GM21737 (cell line): ENCODE measurements around the gene KIF21A.
A peak's percentile ranks its signal among the peaks of the same experiment; 100 is the strongest.

ENCODE experiments used
- ATAC-seq: cut with Tn5 transposase; IDR thresholded peaks from one replicate; pipeline ENCODE4 v1.9.1; 2021; ENCODE audit warnings: mild to moderate bottlenecking, moderate library complexity; ENCODE audit not compliant: unreplicated experiment

Gene KIF21A

DNA sequence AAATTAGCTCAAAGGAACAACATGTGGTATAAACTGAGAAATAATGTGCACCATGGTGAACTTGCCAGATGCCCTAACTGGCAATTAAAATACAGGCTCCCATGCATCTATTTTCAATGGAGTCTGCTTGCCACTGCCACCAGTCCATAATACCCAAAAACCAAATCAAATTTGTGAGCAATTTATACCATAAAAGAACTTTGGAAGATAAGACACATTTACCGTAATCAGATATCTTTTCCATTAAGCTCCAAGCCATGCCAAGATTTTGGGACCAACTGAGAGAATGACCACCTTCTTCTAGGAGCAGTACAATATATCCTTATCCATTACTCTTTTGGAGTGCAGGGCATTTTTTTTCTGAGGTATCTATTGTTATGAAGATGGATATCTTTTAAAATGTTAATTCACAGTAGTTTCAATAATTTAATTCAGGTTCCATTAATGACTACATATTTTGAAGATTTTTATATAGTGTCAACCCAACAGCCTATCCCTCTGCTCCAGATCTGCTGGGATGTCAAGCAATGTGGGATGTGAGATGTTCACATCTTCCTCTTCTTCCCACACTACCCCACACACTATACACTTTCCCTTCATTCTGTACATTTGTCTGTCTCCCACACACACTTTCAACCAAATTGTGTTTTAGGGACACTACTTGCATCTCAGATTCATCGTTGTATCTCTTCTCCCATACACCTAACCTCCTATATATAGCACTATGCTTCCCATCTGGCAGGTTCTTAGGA is 53.3 kb downstream of the KIF21A start:
- ATAC-seq: no peak

DNA sequence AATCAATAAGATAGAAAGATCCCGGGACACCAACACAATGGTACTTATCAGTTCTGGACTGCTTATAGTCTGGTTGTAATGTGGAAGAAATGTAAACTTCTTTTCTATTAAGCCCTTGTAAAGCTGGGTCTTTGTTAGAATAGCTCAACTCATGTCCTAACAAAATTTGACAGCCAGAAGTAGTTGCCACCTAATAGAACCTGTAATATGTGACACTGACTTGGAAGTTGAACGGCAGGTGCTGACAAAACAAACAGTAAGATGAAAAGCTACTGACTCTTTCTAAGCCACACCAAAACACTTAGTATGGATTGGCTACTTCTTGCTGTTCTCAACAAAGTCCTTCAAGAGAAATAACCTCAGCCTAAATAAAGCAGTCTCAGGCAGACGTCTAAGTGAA is 56.6 kb downstream of the KIF21A start:
- ATAC-seq: no peak

DNA sequence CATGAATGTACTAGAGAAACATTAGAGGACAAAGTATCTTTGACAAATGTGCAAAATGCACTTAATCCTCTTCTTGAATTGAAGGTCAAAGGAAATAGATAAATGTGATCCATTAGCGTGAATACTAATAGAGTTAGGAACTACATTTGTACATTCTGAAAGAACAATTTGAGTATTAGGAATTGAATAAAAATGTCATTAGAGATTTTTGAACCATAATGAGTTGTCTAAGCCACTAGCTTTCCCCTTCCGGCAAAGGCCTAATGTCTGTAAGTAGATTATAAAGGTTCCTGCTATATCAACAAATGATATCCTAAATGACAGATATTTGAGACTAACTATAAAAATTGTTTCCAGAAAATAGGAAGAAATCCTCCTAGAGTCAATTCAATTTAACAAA is 59.8 kb downstream of the KIF21A start:
- no peak for ATAC-seq

DNA sequence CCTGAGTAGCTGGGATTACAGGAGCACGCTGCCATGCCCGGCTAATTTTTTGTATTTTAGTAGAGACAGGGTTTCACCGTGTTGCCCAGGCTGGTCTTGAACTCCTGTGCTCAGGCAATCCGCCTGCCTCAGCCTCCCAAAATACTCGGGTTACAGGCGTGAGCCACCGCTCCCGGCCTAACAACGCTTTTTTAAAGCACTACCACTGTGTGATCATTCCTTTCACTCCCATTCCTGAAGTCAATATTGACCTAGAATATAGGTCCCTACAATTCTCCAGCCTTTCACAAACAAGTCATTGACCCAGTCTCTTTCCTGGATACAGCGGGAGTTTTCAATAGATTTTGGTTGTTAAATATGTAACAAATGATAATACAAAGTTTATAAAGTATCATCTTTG is 62.8 kb downstream of the KIF21A start:
- ATAC-seq: no peak

DNA sequence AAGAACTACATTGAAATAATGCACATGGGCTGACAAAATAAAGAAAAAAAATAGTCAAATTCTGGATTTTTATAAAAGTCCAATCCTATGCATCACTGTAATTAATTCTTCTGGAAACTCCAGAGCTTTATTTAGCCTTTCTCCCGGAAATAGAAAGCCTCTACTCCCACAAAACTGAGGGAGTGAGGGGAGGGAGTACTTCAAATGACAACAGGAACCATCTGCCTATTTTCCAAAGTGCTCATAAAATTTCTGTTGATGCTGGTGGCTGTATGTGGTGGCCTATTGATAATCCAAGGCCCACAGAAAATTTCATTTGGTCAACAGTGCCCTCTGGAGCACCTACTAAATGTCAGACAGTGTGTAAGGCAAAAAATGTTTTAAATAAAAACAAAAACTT is 64.6 kb downstream of the KIF21A start:
- ATAC-seq: no peak

DNA sequence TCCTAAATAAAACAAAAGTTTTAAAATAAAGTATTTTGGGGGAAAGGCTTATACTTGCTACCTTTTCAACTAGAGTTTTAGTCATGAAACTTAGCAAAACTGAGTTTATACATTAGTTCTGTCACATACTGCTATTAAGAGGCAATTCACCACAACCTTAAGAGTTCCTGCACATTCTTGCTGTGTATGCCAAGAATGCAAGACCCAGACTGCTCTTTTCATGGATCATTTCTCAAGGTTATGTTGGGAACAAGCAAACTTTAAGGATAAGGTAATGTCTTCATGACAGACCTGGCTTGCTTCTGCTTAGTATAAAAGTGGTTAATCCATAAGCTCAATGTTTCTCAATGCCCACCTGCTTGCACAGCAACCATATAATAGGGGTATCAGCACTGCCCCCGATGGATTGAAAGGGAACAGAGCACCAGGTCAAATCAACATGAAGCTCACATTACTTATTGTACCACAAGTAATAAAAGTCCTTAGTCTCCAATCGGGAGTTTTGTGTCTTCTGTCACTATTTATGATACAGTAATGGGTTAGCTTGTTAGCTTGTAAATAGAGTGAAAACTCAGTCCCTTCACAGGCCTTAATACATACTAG is 67.6 kb downstream of the KIF21A start:
- no peak for ATAC-seq

DNA sequence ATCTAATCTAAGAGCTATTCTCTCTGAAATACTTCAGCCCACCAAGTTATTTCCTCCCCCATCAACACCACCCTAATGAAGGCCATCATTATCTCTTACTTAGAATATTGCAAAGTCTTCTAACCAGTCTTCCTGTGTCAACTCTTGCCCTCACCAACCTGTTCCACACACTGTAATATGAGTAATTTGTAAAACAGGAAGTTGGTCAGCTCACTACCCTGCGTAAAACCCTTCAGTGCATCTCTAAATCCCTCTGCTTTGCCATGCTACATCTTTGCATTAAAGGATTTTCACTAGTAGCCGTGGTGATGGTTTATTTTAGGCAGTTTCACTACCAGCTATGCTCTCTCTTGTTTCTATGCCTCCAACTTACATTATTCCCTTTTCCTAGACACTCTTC is 70.0 kb downstream of the KIF21A start:
- ATAC-seq: peak; percentile 81

DNA sequence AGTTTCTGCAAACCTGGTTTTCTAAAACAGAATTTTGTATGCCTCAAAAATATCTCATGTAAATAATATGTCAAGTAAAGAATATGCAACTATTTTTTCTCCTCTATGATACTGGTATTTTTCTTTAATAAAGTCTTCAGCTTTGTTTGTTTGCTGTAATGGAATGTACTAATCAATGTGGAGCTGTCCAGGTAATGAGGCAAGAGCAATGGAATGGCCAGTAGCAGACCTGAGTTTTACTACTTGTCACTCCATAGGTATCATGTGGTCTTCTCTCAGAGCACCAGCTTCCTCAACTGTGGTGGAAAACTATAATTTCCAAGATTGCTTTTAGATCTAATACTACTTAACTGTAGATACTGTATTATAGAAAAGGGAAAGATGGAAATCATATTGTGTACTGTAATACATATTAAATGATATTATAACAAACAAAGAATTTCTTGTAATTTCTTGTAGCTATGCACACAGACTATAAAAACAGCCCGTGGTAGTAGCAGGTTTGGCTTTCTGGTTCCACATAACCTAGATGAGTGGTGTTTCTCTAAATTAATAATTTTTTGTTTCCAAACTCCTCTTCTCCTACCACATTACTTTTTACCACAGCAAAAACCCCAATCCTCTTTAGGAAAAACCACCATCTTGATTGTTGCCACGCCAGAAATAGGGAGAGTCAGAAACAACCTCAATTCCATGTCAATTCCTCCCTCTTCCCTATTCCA is 70.6 kb downstream of the KIF21A start:
- ATAC-seq: no peak

DNA sequence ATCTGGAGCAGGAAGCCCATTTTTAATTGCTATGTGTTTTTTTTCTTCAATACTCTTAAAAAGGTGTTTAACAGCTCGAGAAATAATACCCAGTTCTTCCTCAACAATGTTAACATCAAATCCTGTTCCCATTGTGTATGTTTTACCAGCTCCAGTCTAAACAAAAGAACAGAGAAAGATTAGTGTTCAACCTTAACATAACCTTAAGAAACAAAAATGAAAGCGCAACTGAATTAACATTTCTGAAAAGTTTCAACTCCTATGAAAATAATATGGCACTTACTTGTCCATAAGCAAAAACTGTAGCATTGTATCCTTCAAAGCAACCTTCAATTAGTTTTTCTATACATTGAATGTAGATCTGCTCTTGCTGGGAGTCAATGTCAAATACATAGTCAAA is 73.2 kb downstream of the KIF21A start:
- ATAC-seq: no peak

DNA sequence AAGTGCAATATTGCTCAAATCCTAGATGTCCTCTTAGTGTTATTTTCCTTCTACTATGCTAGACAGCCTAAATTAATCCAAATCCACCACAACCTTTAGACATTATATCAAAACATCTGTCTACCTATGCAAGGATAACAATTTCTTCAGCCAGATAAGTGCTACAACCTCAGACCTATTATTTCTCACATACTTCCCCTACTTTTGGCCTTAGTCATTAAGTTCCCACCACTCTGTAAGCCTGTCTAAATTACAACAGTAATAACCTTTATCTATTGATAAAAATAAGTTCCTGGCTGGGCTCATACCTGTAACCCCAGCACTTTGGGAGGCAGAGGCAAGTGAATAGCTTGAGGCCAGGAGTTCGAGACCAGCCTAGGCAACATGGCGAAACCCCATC is 74.0 kb downstream of the KIF21A start:
- ATAC-seq: no peak

DNA sequence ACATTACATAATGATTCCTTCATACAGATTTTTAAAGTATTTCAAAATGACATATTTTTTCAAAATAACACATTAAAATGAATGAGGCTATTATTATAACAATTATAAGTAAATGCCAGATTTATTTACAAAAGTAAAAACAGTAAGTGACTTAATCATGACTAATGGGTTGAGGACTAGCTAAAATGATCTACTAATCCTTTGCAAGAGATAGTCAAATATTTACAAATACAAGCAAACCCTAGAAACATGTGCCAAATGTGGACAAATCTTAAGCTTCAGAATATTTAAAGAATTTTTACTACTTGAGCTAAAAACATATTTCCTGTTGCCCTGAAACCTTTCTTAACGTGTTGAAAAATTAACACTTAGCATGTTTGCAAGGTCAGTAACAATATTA is 74.8 kb downstream of the KIF21A start:
- ATAC-seq: no peak

DNA sequence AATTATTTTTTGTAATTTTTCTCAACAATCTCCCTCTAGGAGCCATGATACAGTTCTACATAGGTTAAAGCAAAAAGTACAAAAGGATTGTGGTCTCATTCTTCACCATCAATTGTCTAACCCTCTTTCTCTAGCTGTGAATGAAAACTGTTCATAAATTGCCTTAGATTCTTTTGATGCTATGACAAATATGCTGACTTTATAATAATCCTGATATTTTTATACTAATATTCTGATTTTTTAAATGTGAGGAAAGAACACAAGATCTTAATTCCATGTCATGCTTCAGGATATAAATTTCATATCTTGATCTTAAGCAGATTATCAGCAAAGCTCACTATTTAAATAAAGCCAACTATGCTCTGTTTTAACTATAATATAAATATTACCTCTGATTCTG is 75.4 kb downstream of the KIF21A start:
- no peak for ATAC-seq

DNA sequence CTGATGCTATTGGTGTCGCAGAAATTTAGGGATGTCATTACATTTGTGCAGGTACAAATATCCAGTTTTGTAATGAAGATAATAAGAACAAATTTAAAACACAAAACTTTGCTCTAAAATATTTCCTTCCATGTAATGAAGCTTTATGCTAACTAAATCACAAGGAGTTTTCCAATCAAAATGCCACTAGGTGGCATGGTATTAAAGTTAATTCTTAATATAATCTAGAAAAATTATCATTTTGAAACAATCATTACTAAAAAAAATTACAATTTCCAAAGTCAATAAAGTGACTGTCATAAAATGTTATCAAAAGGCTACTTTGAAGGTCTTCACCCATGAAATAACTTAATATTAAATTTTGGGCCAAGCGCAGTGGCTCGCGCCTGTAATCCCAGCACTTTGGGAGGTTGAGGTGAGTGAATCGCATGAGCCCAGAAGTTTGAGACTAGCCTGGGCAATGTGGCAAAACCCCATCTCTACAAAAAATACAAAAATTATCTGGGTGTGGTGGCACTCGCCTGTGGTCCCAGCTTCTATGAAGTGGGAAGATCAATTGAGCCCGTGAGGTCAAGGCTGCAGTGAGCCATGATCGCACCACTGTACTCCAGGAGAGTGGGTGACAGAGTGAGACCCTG is 77.4 kb downstream of the KIF21A start:
- ATAC-seq: no peak

DNA sequence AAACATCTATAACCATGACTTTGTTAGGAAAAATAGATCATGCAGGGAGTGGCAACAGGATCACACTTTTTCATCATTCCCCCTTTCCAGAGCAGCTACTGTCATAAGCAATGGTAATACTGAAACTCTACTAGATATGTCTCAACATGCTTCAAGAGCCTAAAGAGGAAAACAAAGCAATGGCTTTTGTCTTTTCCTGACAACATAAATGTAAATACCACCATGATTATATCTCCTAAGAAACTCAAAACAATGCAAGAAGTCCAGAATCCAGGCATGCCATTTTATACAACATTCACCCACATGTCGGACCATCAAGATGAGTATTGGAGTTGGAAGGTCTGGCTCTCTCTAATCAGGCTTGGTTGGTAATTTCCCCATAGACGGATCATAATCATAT is 78.7 kb downstream of the KIF21A start:
- ATAC-seq: no peak

DNA sequence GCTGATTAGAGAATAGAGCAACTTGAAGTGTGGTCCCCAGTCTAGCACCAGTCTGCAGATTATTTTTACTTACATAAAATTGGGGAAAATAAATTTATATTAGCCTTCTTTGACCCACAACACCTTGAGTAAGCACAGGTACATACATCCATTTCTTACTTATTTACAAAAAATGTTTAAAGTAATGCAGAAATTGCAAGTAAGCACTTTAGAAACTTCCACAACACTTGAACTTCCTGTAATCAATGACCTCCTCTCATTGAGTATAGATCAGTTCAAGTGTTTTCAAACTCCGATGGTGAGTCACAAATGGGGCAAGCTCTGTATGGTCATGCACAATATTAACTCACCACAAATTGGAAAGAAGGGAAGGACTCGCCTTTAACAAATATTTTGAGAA is 83.3 kb downstream of the KIF21A start:
- no peak for ATAC-seq

DNA sequence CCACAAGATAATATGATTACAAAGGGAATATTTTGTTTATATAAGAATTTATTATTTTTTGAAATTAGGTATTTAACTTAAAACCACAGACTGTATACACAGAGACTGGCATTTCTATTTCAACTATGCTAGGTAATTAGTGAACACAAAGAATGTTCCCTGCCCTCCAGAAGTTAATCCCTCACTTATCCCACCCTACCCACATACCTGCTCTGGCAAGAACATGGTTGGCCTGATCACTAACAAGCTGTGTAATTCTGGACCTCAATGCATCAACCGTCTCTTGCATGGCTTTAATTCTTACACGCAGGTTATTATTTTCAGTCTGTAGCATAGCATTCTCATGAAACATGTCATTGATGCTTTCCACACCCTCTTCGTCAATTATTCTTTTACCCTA is 85.9 kb downstream of the KIF21A start:
- no peak for ATAC-seq

DNA sequence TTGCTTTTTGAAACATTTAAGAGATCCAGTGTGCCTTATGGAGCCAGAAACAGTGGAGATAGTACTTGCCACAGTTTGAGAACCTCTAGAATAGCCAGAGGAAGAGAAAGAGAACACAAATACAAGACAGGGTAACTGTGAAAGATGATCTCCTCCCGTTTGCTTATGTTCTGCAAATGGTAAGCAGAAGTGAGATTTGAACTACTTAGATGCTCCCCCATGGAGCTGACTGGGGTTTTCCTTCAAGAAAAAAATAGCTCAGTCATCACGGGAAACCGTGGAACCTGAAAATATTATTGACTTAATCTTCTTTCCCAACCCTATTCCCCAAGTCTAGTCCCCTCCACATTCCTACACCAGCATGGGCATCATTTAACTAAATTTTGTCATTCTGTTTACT is 87.1 kb downstream of the KIF21A start:
- no peak for ATAC-seq

DNA sequence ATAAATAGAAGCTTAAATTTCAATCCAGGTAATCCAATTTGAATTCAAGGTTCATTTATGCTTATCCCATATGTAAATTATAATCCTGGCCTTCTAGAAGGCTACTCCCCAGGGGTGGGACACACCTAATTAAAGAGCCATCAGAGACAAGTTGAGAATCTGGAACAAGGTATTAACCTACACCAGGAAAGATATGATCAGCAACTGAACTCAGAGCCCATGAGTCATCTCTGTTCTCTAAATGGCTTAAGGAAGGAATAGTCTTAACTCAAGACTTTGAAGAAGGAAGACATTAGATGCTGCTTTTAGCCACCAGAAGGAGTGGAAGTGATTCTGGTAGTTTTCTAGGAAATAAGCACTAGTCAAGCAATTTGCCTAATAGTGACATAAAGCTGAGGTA is 88.0 kb downstream of the KIF21A start:
- ATAC-seq: no peak

DNA sequence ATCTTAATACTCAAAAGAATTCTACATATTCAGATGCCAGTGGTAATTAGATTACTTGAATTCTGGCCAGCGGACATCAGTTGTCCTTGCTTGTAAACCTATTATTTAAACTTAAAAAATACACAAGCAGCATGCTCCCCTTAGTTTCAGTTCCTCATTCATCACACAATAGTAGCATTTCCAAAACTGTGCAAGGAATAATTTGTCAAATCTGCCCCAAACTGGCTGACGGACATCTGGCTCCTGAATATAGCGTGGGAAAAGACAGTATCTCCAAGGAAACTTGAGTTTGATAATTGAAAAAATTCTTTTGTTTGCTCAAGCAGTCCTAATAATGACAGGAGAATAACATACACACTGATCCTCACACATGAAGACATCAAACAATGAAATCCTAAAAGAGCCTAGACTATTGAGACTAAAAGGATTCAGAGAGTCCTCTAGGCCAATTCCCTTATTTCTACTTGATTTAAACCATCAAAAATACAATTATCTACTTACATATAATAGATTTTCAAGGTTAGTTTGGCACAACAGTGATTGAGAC is 90.4 kb downstream of the KIF21A start:
- no peak for ATAC-seq

DNA sequence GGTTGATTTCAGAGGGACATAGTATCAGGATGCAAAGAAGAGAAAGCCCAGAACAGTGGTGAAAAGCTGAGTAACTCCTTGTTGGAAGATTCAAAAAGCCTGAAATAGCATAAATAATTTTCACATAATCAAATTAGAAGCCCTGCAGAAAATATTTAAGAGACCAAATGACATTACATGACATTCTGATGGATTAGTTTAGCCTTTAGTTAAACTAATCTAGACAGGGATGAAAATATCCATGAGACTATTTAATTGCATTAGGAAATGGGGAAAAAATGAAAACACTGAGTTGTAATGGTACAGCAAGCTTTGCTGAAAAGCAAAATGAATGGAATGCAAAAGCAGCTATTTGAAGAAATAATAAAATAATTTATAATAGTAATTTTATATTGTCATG is 91.8 kb downstream of the KIF21A start:
- no peak for ATAC-seq

DNA sequence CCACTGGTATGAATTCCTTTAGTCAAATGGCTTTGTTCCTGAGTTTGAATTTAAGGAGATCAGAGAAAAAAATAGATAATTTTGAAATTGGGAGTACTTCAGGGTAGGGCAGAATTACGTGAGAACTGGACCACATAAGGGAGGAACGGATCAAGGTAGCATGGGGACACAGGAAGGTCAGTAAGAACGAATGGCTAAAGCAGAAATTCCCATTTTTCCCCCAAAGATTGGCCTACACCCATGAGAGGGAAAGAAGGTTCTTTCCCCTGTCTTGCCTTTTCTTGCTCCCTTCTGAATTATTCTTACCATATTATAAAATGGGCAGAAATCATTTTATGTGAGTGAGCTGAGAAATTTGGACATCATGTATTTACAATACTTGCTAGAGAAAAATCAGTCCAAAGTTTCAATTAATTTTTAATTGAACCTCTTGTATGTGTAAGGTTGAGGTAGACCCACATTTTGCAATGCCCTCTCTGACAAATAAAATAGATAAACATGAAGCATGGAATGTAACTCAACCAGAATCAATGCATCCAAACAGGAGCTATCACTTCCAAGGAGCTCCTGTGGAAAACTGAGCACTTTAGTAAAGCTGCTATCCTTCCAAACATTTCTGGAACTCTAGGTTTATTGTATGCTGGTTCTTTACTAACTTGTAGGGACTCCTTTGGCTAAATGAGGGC is 93.8 kb downstream of the KIF21A start:
- ATAC-seq: no peak
